ENCODE data around the gene NDOR1. TPM values are rescaled to one million over a fixed set of nuclear protein-coding genes. Genes with fewer than 3 reads are reported as not detected.
A peak's percentile ranks its signal among the peaks of the same experiment; 100 is the strongest.
"Not testable (repeated sequence)": the region's sequence is repeated elsewhere in the genome, so short reads cannot be mapped to it uniquely, and the experiment has no call there.

The NDOR1 gene
- total RNA-seq, 1 donor from 2014 or later: 28.0 TPM

DNA sequence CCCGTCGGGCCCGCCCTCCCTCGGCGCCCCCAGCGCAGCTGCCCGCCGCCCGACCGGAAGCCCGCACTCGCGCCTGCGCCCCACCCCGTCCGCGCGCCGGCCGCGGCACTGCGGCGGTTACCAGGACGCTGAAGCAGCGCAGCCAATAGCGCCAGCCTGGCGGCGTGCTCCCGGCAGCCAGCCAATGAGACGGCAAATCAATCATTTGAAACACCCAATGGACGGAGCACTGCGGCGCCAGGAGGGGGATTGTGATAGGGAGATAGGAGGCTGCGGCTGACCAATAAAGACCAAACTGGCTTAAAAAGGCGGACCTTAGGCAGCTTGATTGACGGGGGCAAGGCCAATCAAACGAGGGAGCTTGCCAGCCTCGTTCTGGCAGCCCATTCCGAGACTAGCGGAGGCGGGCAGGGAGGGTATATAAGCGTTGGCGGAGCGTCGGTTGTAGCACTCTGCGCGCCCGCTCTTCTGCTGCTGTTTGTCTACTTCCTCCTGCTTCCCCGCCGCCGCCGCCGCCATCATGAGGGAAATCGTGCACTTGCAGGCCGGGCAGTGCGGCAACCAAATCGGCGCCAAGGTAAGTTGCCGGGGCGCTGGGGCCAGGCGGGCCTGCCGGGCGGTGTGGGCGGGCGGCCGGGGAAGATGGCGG lies 35.5 kb downstream of the NDOR1 start, which contains the start of gene TUBB4B:
Gene TUBB4B (plus strand): TSS at position 447 of the 649 bp plus-strand sequence. CDS start 74 bp downstream, at position 521.
- peak within 1 kb of the TSS; percentile 99 for H3K27ac Mint-ChIP-seq
- peak; percentile 99 for DNase-seq (ENCODE audit: extremely low spot score, unreplicated experiment)
- peaks cover 26% of the 10 kb centered on the region for H3K4me1 Mint-ChIP-seq (ENCODE audit: unreplicated experiment)
- TF ChIP-seq CTCF (conservative IDR thresholded peaks at IDR 0.05): peak; percentile 2
- H3K36me3 Mint-ChIP-seq: peaks cover 17% of the 10 kb centered on the region
- H3K9me3 Mint-ChIP-seq: no peaks in the 10 kb centered on the region
- H3K27me3 Mint-ChIP-seq: peaks cover 4% of the 10 kb centered on the region
- H3K4me3 Mint-ChIP-seq: peak within 1 kb of the TSS; percentile 98

GRCh38 chr9:137241490-137242268 lies 36.2 kb downstream of the NDOR1 start:
- peak overlapping the region; percentile 89 for H3K4me3 Mint-ChIP-seq
- H3K4me1 Mint-ChIP-seq (ENCODE audit: unreplicated experiment): peaks cover 26% of the 10 kb centered on the region
- H3K27ac Mint-ChIP-seq: peak overlapping the region; percentile 99
- no peak for TF ChIP-seq CTCF (conservative IDR thresholded peaks at IDR 0.05)
- H3K36me3 Mint-ChIP-seq: peaks cover 17% of the 10 kb centered on the region
- H3K27me3 Mint-ChIP-seq: peaks cover 4% of the 10 kb centered on the region
- DNase-seq (ENCODE audit: extremely low spot score, unreplicated experiment): no peak
- no peaks in the 10 kb centered on the region for H3K9me3 Mint-ChIP-seq

DNA sequence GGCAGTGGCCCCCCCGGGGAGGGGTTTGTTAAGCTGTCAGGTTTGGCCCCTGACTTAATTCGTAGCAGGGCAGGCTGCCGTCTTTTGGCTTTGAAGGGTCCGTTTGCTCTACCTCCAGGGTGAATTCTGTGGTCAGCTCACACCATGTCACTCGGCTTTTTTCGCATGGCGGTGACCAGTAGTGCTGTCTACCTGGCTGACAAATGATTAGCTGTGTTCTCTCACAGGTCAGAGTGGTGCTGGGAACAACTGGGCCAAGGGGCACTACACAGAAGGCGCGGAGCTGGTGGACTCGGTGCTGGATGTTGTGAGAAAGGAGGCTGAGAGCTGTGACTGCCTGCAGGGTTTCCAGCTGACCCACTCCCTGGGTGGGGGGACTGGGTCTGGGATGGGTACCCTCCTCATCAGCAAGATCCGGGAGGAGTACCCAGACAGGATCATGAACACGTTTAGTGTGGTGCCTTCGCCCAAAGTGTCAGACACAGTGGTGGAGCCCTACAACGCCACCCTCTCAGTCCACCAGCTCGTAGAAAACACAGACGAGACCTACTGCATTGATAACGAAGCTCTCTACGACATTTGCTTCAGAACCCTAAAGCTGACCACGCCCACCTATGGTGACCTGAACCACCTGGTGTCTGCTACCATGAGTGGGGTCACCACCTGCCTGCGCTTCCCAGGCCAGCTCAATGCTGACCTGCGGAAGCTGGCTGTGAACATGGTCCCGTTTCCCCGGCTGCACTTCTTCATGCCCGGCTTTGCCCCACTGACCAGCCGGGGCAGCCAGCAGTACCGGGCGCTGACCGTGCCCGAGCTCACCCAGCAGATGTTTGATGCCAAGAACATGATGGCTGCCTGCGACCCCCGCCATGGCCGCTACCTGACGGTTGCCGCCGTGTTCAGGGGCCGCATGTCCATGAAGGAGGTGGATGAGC lies 37.0 kb downstream of the NDOR1 start:
- H3K36me3 Mint-ChIP-seq: peaks cover 17% of the 10 kb centered on the region
- no peaks in the 10 kb centered on the region for H3K9me3 Mint-ChIP-seq
- H3K4me1 Mint-ChIP-seq (ENCODE audit: unreplicated experiment): peaks cover 29% of the 10 kb centered on the region
- TF ChIP-seq CTCF (conservative IDR thresholded peaks at IDR 0.05): no peak
- no peak for DNase-seq (ENCODE audit: extremely low spot score, unreplicated experiment)
- H3K4me3 Mint-ChIP-seq: peak overlapping the region; percentile 89
- peaks cover 4% of the 10 kb centered on the region for H3K27me3 Mint-ChIP-seq
- H3K27ac Mint-ChIP-seq: peak overlapping the region; percentile 86

DNA sequence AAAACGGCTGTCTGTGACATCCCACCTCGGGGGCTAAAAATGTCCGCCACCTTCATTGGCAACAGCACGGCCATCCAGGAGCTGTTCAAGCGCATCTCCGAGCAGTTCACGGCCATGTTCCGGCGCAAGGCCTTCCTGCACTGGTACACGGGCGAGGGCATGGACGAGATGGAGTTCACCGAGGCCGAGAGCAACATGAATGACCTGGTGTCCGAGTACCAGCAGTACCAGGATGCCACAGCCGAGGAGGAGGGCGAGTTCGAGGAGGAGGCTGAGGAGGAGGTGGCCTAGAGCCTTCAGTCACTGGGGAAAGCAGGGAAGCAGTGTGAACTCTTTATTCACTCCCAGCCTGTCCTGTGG lies 37.7 kb downstream of the NDOR1 start:
- H3K27me3 Mint-ChIP-seq; H3K9me3 Mint-ChIP-seq; H3K27ac Mint-ChIP-seq; DNase-seq (ENCODE audit: extremely low spot score, unreplicated experiment): not testable (repeated sequence)
- Mint-ChIP-seq H3K4me3 (peak overlapping the region; percentile 89), H3K36me3 (peaks cover 17% of the 10 kb centered on the region), H3K4me1 (ENCODE audit: unreplicated experiment) (peaks cover 31% of the 10 kb centered on the region)

- Mint-ChIP-seq H3K27me3 (peaks cover 4% of the 10 kb centered on the region), H3K27ac (peak overlapping the region; percentile 51), H3K9me3 (no peaks in the 10 kb centered on the region), H3K4me3 (peak overlapping the region; percentile 89), H3K4me1 (ENCODE audit: unreplicated experiment) (peaks cover 30% of the 10 kb centered on the region), H3K36me3 (peaks cover 17% of the 10 kb centered on the region)
- DNase-seq (ENCODE audit: extremely low spot score, unreplicated experiment): no peak
- no peak for TF ChIP-seq CTCF (conservative IDR thresholded peaks at IDR 0.05)
These were observed 38.4 kb downstream of the NDOR1 start for GRCh38 chr9:137243626-137244485.

All from type B pancreatic cell (in vitro differentiated cells).